Skeletal muscle satellite cell (primary cell): Measurements from ENCODE around the gene MED28.

Experiments
- H3K27me3 ChIP-seq: 2 replicates; pipeline ENCODE4 v1.7.0; 2013; ENCODE audit warnings: low read length; ENCODE audit not compliant: control insufficient read depth, insufficient read depth
- H3K36me3 ChIP-seq: 2 replicates; pipeline ENCODE4 v1.7.0; 2013; ENCODE audit warnings: mild to moderate bottlenecking, control low read depth, low read length; ENCODE audit not compliant: insufficient read depth
- H3K4me1 ChIP-seq: 2 replicates; pipeline ENCODE4 v1.7.0; 2013; ENCODE audit warnings: low read length; ENCODE audit not compliant: control insufficient read depth, insufficient read depth
- H3K4me2 ChIP-seq: 2 replicates; pipeline ENCODE4 v1.7.0; 2013; ENCODE audit warnings: mild to moderate bottlenecking, low read length
- H3K4me3 ChIP-seq: 2 replicates; pipeline ENCODE4 v1.7.0; 2013; ENCODE audit warnings: low read length
- H3K9ac ChIP-seq: 2 replicates; pipeline ENCODE4 v1.7.0; 2013; ENCODE audit warnings: mild to moderate bottlenecking, low read depth, low read length, moderate library complexity
- H3K9me3 ChIP-seq: replicated peaks from 2 replicates; pipeline ENCODE4 v1.7.0; 2013; ENCODE audit warnings: mild to moderate bottlenecking, control low read depth, low read length

The MED28 gene

DNA sequence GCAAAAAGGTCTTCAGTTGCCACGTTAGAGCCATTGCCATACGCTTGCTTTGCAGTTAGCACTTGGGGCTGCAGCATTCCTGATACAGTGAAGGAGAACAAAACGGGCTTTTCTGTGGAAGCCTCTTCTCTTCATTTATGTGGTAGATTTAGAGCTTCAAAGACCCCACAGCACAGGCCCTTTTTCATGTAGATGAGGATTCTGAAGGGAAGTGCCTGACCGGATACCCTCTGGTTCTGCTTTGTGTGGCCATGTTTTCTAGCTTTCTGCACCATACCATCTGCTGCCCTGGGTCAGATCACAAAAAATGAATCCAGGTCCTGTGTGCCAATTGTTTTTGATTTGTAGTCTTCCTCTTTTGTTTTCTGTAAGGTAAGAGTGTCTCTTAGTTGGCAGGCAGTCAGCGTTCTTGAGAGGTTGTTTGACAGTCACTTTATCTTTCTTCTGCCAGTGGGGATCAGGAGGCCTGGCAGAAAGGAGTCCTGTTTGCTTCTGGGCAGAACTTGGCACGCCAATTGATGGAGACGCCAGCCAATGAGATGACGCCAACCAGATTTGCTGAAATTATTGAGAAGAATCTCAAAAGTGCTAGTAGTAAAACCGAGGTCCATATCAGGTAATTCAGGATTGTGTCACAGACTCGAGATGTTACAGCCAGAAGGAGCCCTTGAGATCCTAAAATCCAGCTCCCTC, 29.8 kb upstream of the MED28 start:
- H3K9me3 ChIP-seq = no peaks in the 10 kb centered on the region
- H3K4me3 ChIP-seq = no peak overlapping the region
- no peak overlapping the region for H3K4me2 ChIP-seq
- H3K27me3 ChIP-seq = no peaks in the 10 kb centered on the region
- peaks cover 60% of the 10 kb centered on the region for H3K36me3 ChIP-seq
- H3K4me1 ChIP-seq = peaks cover 11% of the 10 kb centered on the region
- H3K9ac ChIP-seq = no peak overlapping the region

DNA sequence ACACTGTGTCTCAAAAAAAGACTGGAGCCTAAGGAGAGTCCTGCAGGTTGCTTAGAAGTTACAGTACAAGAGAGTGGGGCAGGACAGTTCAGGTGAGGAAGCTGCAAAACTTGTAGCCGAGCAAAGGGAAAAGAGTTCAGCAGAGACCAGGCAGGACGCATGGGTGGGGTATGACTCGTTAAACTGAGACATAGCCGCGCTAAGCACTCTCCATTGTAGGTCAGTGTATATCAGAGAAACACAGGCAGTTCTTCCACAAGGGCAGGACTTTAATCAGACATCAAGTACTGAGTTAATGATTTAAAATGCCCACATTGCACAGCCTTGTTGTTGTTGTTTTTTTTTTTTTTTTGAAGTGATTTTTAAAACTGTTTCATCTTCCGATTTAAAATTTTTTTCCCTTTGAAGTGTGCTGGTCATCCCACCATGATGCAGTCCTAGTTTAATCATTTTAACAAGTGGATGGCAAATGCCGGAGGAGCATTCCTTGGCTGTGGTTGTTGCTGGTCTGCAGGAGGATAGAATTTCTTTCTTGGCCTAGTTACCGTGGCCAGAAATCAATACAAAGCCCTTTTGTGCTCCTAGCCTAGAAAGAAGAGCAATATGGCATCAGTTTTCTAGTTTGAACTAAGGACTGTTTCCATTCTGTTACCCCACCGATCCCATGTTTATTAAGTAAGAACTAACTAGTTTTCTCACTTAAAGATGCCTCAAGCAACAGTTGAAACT, 27.2 kb upstream of the MED28 start:
- no peak overlapping the region for H3K4me3 ChIP-seq
- peaks cover 60% of the 10 kb centered on the region for H3K36me3 ChIP-seq
- no peaks in the 10 kb centered on the region for H3K4me1 ChIP-seq
- no peak overlapping the region for H3K9ac ChIP-seq
- H3K27me3 ChIP-seq = no peaks in the 10 kb centered on the region
- H3K9me3 ChIP-seq = no peaks in the 10 kb centered on the region
- H3K4me2 ChIP-seq = no peak overlapping the region

DNA sequence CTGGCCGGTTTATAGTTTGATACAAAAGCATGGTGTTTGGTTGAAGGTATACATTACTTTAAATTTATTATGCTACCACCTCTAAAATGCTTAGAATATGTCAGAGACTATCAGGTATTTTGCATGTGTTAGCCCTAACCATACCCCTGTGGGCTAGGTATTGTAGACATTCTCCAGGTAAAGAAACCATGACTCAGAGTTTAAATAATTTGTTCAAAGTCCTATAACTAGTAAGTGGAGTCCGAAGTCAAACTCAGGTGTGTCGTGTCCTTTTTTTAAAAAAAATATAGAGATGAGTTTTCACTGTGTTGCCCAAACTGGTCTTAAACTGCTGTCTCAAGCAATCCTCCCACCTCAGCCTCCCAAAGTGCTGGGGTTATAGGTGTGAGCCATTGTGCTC, 25.1 kb upstream of the MED28 start:
- Histone ChIP-seq H3K36me3 (peaks cover 40% of the 10 kb centered on the region), H3K9me3 (no peaks in the 10 kb centered on the region), H3K4me2 (no peak overlapping the region), H3K9ac (no peak overlapping the region), H3K4me1 (no peaks in the 10 kb centered on the region), H3K4me3 (no peak overlapping the region), H3K27me3 (no peaks in the 10 kb centered on the region)

DNA sequence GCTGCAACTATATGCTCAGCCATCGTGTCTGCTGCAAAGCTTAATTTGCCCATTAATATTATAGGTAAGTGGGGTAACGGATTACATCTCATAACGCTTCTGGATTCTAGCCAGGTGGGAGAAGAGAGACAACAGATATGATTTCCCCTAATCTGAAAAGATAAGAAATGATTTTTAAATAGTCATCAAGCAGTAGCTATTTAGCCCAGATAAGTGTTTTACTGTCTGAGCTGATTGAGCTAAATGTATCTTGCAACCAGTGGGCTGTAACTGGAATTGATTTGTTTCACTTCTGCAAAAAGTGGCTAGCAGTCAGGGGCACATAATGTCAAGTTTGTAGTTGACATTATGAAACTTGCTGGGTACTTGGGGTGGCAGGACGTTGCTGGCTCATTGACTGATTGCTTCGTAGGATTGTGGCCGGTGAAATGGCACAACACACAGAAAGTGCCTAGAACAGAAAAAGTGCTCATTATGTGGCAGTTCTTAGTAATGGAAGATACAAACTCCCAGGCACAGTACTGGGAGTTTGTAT, 18.9 kb upstream of the MED28 start:
- Histone ChIP-seq H3K4me2 (no peak overlapping the region), H3K36me3 (peaks cover 29% of the 10 kb centered on the region), H3K4me3 (no peak overlapping the region), H3K9me3 (no peaks in the 10 kb centered on the region), H3K9ac (no peak overlapping the region), H3K27me3 (no peaks in the 10 kb centered on the region), H3K4me1 (no peaks in the 10 kb centered on the region)

DNA sequence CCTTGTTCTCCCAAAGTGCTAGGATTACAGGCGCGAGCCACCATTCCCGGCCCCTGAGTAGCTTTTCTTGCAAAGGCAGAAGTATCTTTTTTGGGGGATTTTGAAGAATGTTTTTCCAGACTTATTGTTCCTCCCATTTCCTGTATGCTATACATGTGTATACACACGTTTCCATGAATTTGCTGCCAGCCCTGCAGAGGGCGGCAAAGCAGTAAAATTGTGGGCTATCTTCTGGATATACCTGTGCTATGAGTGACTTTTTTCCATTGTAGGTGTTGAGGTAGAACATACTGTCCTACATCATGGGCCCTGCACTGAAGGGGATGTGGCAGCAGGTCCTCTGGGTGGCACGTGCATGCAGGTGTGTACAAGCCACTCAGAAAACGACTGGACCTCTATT, 16.9 kb upstream of the MED28 start:
- Histone ChIP-seq H3K9me3 (no peaks in the 10 kb centered on the region), H3K27me3 (no peaks in the 10 kb centered on the region), H3K4me2 (no peak overlapping the region), H3K4me1 (no peaks in the 10 kb centered on the region), H3K36me3 (peaks cover 29% of the 10 kb centered on the region), H3K4me3 (no peak overlapping the region), H3K9ac (no peak overlapping the region)

DNA sequence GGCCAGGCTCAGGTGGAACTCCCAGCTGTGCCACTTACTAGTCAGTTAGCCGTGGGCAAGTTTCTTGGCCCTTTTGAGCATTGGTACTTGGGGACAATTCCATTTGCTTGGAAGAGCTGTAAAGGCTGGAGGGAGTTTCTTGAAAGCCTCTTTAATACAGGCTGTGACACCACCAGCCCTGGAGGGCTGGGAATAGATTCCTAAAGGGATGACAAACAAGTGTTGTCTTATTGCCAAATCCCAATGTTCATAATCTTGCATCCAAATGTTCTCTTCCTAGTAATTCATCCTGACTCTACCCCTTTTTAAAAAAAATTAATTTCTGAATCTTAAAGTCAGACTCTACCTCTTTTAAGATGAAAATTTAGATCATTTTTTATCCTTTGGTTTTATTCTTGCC, 14.6 kb upstream of the MED28 start:
- H3K4me1 ChIP-seq = no peaks in the 10 kb centered on the region
- peaks cover 29% of the 10 kb centered on the region for H3K36me3 ChIP-seq

DNA sequence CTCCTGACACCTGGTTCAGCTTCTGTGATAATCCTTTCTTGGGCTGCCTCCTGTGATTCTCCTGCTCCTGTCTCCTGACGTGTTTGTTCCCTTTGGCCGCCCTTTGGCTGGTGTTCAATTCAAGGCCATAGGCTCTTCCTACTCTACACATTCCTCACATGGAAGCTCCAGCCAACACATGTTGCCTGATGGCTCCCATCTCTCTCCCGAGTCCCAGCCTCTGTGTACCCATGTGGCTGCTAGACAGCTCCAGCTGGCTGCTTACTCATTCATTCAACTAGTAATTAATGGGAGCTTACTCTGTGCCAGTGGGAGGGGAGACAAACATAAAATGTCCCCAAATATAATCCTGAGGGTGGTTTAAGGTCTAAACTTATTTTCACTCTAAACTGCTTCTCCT, 9.2 kb upstream of the MED28 start:
- Histone ChIP-seq H3K27me3 (no peaks in the 10 kb centered on the region), H3K9me3 (no peaks in the 10 kb centered on the region), H3K4me3 (no peak overlapping the region), H3K36me3 (peaks cover 21% of the 10 kb centered on the region), H3K4me2 (no peak overlapping the region), H3K4me1 (peaks cover 9% of the 10 kb centered on the region), H3K9ac (no peak overlapping the region)

More for the DNA sequence above, 14.6 kb upstream of the MED28 start:
- Histone ChIP-seq H3K9me3 (no peaks in the 10 kb centered on the region), H3K9ac (no peak overlapping the region), H3K27me3 (no peaks in the 10 kb centered on the region), H3K4me2 (no peak overlapping the region), H3K4me3 (no peak overlapping the region)

DNA sequence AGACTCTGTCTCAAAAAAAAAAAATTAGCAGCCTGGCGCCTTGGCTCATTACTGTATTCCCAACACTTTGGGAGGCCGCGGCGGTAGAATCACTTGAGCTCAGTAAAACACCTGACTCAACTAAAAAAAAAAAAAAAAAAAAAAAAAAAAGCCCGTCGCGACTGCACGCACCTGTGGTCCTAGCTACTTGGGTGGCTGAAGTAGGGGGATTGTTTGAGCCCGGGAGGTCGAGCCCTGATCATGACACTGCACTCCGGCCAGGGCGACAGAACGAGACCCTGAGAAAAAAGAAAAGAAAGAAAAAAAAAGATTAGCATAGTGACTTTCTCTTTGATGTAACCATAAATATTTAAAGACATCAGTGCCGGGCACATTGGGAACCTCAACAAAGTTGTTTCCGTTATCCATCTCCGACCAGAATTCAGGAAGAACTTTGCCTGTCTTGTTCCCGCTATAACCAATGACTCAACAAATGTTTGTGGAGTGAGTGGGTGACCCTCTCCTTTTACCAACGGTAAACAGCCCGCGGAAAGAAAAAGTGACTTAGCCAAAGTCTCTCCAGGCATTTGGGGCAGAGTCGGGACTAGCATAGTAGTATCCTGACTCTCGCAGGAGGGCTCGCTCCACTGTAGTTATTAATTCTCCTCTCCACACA, 553 bp upstream of the MED28 start:
- H3K36me3 ChIP-seq = peaks cover 12% of the 10 kb centered on the region
- H3K4me3 ChIP-seq = peak overlapping the region; percentile 92
- H3K9me3 ChIP-seq = no peaks in the 10 kb centered on the region
- peak overlapping the region; percentile 84 for H3K4me2 ChIP-seq
- H3K4me1 ChIP-seq = peaks cover 25% of the 10 kb centered on the region
- no peaks in the 10 kb centered on the region for H3K27me3 ChIP-seq
- peak overlapping the region; percentile 99 for H3K9ac ChIP-seq

DNA sequence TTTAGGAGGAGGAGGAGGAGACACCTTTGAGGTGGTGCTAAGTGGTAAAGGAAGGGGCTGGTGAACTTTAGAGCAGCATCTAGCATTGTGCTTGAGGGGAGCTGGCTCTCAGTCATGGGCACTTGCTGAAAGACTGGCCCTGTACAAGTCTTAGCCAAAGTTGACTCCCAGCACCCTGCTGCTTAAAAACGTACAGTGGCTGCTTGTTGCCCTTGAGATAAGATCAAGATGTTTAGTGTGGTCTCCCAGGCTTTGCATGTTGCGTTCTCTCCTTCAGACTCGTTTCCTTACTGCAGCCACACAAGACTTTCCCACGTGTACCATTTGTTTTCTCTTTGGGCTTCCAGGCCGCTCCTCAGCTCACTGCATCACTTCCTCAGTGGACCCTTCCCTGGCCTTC, 1.8 kb downstream of the MED28 start:
- peaks cover 44% of the 10 kb centered on the region for H3K4me1 ChIP-seq
- no peaks in the 10 kb centered on the region for H3K27me3 ChIP-seq
- H3K4me3 ChIP-seq = peak overlapping the region; percentile 92
- peak overlapping the region; percentile 84 for H3K4me2 ChIP-seq
- H3K36me3 ChIP-seq = peaks cover 23% of the 10 kb centered on the region
- no peak overlapping the region for H3K9ac ChIP-seq
- H3K9me3 ChIP-seq = no peaks in the 10 kb centered on the region

DNA sequence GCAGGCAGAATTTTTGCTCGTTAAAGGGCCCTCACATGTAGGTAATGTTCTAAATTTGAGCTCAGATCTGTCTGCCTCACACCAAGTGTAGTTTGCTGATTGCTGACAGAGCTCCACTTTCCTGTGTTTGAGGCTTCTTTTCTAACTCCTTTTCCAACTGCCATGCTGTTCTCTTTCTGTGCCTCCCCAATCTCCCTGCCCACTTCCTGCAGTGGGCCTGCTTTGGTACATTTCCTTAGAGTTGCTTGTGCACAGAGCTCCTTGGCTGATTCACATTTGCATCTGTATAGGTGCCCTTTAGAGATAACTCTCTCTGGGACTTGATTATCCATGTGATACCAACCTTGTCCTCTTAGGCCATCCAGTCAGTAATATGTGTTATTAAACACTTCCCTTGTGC, 4.5 kb downstream of the MED28 start:
- Histone ChIP-seq H3K4me2 (peak overlapping the region; percentile 69), H3K9me3 (no peaks in the 10 kb centered on the region), H3K4me1 (peaks cover 53% of the 10 kb centered on the region), H3K36me3 (peaks cover 49% of the 10 kb centered on the region), H3K4me3 (peak overlapping the region; percentile 34), H3K27me3 (no peaks in the 10 kb centered on the region), H3K9ac (peak overlapping the region; percentile 66)

DNA sequence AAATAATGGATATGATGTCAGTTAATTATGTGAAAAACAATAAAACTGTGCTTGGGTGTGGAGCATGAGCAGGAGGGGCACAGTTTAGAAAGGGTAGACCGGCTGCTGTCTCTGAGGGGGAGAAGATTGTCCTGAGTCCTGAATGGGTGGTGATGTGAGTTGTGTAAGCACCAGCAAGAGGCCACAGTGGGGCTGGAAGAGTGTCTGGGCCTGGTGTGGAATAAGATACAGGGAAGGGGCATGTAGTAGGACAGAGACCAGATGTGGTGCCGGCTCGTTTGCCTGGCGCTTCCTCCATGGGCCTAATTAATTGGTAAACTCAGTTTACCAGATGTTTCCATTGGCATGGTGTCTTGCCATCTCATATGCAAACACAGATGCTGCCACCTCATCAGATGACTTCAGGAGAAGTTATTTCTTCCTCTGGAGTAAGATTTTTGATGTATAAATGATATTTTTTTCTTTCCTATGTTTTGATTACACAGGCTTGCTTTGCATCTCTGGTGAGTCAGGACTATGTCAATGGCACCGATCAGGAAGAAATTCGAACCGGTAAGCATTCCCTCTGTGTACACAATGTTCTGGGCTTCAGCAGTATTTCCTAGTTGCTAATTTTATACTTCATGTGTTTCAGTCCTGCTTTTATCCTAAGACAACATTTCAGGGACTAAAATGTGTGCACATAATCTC, 5.1 kb downstream of the MED28 start:
- H3K4me3 ChIP-seq = peak overlapping the region; percentile 34
- H3K4me2 ChIP-seq = peak overlapping the region; percentile 69
- no peaks in the 10 kb centered on the region for H3K27me3 ChIP-seq
- H3K4me1 ChIP-seq = peaks cover 54% of the 10 kb centered on the region
- H3K9ac ChIP-seq = peak overlapping the region; percentile 66
- no peaks in the 10 kb centered on the region for H3K9me3 ChIP-seq
- peaks cover 55% of the 10 kb centered on the region for H3K36me3 ChIP-seq
